ENCODE measurements around the gene ISM2. TPM values are rescaled to one million over a fixed set of nuclear protein-coding genes. Genes with fewer than 3 reads are reported as not detected.

Gene ISM2
- total and polyA plus RNA-seq, 2 experiments from 2014 or later, result 0.69 to 1.3 TPM

GRCh38 chr14:77523109-77523508 is 24.5 kb upstream of the ISM2 start (continued):
- TF ChIP-seq, protein P1, sequence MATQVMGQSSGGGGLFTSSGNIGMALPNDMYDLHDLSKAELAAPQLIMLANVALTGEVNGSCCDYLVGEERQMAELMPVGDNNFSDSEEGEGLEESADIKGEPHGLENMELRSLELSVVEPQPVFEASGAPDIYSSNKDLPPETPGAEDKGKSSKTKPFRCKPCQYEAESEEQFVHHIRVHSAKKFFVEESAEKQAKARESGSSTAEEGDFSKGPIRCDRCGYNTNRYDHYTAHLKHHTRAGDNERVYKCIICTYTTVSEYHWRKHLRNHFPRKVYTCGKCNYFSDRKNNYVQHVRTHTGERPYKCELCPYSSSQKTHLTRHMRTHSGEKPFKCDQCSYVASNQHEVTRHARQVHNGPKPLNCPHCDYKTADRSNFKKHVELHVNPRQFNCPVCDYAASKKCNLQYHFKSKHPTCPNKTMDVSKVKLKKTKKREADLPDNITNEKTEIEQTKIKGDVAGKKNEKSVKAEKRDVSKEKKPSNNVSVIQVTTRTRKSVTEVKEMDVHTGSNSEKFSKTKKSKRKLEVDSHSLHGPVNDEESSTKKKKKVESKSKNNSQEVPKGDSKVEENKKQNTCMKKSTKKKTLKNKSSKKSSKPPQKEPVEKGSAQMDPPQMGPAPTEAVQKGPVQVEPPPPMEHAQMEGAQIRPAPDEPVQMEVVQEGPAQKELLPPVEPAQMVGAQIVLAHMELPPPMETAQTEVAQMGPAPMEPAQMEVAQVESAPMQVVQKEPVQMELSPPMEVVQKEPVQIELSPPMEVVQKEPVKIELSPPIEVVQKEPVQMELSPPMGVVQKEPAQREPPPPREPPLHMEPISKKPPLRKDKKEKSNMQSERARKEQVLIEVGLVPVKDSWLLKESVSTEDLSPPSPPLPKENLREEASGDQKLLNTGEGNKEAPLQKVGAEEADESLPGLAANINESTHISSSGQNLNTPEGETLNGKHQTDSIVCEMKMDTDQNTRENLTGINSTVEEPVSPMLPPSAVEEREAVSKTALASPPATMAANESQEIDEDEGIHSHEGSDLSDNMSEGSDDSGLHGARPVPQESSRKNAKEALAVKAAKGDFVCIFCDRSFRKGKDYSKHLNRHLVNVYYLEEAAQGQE (IDR thresholded peaks at IDR 0.05; ENCODE audit: unreplicated experiment), result no peak
- no peak for TF ChIP-seq JUNB (IDR thresholded peaks at IDR 0.05; ENCODE audit: unreplicated experiment)

GRCh38 chr14:77520555-77520954 is 21.9 kb upstream of the ISM2 start:
- Histone ChIP-seq H3K79me2 (replicated peaks; ENCODE audit: insufficient read depth) (no peaks in the 10 kb centered on the region), H3K27me3 (ENCODE audit: insufficient read depth) (no peaks in the 10 kb centered on the region), H2AFZ (no peak overlapping the region), H3K4me3 (no peak overlapping the region), H3K4me2 (no peak overlapping the region), H3K4me1 (ENCODE audit: insufficient read depth) (no peaks in the 10 kb centered on the region), H3K36me3 (ENCODE audit: insufficient read depth) (no peaks in the 10 kb centered on the region), H4K20me1 (replicated peaks; ENCODE audit: insufficient read depth) (no peaks in the 10 kb centered on the region), H3F3A (replicated peaks; ENCODE audit: low read depth) (no peaks in the 10 kb centered on the region), H3K27ac (ENCODE audit: low read depth) (no peak overlapping the region), H3K9me2 (ENCODE audit: insufficient read depth) (no peaks in the 10 kb centered on the region)
- DNase-seq (ENCODE audit: low spot score) (no peak), ATAC-seq (no peak)
- Mint-ChIP-seq H3K27me3 (ENCODE audit: insufficient read depth, low read depth, poor library complexity) (peaks cover 3% of the 10 kb centered on the region), H3K27ac (no peak overlapping the region), H3K4me3 (no peak overlapping the region), H3K9me3 (no peaks in the 10 kb centered on the region), H3K36me3 (ENCODE audit: low read depth) (peaks cover 22% of the 10 kb centered on the region), H3K4me1 (no peaks in the 10 kb centered on the region)
- TF ChIP-seq ZNF114 (CRISPR knock-in tag; IDR thresholded peaks at IDR 0.05), result no peak
- TF ChIP-seq ETS1 (IDR thresholded peaks at IDR 0.05), result no peak
- no peak for TF ChIP-seq POLR2AphosphoS5 (IDR thresholded peaks at IDR 0.05; ENCODE audit: low read depth)
- TF ChIP-seq STAT1 (IDR thresholded peaks at IDR 0.05; ENCODE audit: unreplicated experiment), result no peak
- no peak for TF ChIP-seq ZNF331 (CRISPR knock-in tag; IDR thresholded peaks at IDR 0.05; ENCODE audit: low read depth)
- no peak for TF ChIP-seq ZNF462 (CRISPR knock-in tag; IDR thresholded peaks at IDR 0.05)
- TF ChIP-seq JUNB (IDR thresholded peaks at IDR 0.05; ENCODE audit: unreplicated experiment), result no peak
- TF ChIP-seq, protein P2, sequence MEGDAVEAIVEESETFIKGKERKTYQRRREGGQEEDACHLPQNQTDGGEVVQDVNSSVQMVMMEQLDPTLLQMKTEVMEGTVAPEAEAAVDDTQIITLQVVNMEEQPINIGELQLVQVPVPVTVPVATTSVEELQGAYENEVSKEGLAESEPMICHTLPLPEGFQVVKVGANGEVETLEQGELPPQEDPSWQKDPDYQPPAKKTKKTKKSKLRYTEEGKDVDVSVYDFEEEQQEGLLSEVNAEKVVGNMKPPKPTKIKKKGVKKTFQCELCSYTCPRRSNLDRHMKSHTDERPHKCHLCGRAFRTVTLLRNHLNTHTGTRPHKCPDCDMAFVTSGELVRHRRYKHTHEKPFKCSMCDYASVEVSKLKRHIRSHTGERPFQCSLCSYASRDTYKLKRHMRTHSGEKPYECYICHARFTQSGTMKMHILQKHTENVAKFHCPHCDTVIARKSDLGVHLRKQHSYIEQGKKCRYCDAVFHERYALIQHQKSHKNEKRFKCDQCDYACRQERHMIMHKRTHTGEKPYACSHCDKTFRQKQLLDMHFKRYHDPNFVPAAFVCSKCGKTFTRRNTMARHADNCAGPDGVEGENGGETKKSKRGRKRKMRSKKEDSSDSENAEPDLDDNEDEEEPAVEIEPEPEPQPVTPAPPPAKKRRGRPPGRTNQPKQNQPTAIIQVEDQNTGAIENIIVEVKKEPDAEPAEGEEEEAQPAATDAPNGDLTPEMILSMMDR (conservative IDR thresholded peaks at IDR 0.05; ENCODE audit: low read depth in 2 of 2), result no peak
- no peak for TF ChIP-seq EZH2phosphoT487 (IDR thresholded peaks at IDR 0.05; ENCODE audit: unreplicated experiment)
- TF ChIP-seq CREB1 (CRISPR knock-in tag; IDR thresholded peaks at IDR 0.05; ENCODE audit: low read depth), result no peak
- TF ChIP-seq EZH2 (IDR thresholded peaks at IDR 0.05; ENCODE audit: low read depth, unreplicated experiment), result no peak
- no peak for TF ChIP-seq NANOG (IDR thresholded peaks at IDR 0.05; ENCODE audit: borderline replicate concordance)

All from GM23338 (cell line).